Ovary (tissue), 9 donors: ENCODE data around the gene DAPK1. TPM values are rescaled to one million over a fixed set of nuclear protein-coding genes. Genes with fewer than 3 reads are reported as not detected.

Experiments used
- DNase-seq, 5 donors: peaks; one replicate each; pipeline ENCODE4 v3.0.0-alpha.2; 2019 to 2020
- H3K27ac ChIP-seq, 2 donors: fragments of 200-600 bp; one replicate each; pipeline versions ENCODE4 v1.5.1 to v1.8.0; 2019 to 2022
- H3K27me3 ChIP-seq: fragments of 200-600 bp; one replicate; pipeline ENCODE4 v1.8.0; 2022
- H3K36me3 ChIP-seq: fragments of 200-600 bp; sonication (generic); one replicate; pipeline ENCODE4 v1.5.1; 2019
- H3K4me1 ChIP-seq: one replicate; pipeline ENCODE4 v1.8.1; 2013; ENCODE audit warnings: mild to moderate bottlenecking, moderate library complexity; ENCODE audit not compliant: insufficient read depth
- H3K4me3 ChIP-seq: fragments of 200-600 bp; sonication (generic); one replicate; pipeline ENCODE4 v1.5.1; 2017
- H3K9me3 ChIP-seq, 2 donors: fragments of 200-600 bp in 1 of 2; sonication (generic) in 1 of 2; one replicate each; pipeline versions ENCODE4 v1.5.1 to v1.8.1; 2013 to 2019; ENCODE audit warnings: mild to moderate bottlenecking in 1 of 2, moderate library complexity in 1 of 2
- CTCF ChIP-seq, 3 donors: fragments of 450-650 bp in 2 of 3; fragments of 200-600 bp in 1 of 3; IDR thresholded peaks; one replicate each; pipeline versions ENCODE4 v1.5.1 to v1.8.0; 2016 to 2022; ENCODE audit warnings: antibody characterized with exemption in 3 of 3, mild to moderate bottlenecking in 1 of 3
- EP300 ChIP-seq: sonication (generic); formaldehyde crosslinking; IDR thresholded peaks from one replicate; pipeline ENCODE4 v1.6.1; 2017; ENCODE audit warnings: antibody characterized with exemption
- POLR2A ChIP-seq: fragments of 450-650 bp; IDR thresholded peaks from one replicate; pipeline ENCODE4 v1.6.1; 2017; ENCODE audit warnings: antibody characterized with exemption, mild to moderate bottlenecking, moderate library complexity
- WGBS, 3 donors: extraction: QIAGEN DNeasy Blood & Tissue Kit in 1 of 3; methylation state at CpG; one replicate each; pipeline versions ENCODE4 v1.1.5 to v1.1.7; 2013 to 2017; 5-methylcytosine and 5-hydroxymethylcytosine counted together
- intact Hi-C, 4 donors: fragments of 100-400 bp; cut with DNase I; formaldehyde crosslinking; loops; one replicate each; pipeline versions ENCODE4 v1.11.0 to v1.15.1; 2022 to 2023
- polyA plus RNA-seq, 2 donors: library from polyadenylated mRNA; stranded (reverse); fragments of 200-250 nt in 1 of 2; fragments of 350-450 nt in 1 of 2; fragmentation: Illumina TruSeq in 1 of 2; extraction: RNeasy Lipid Tissue Mini Kit (QIAGEN cat#74804) in 1 of 2; gene quantifications; one replicate each; pipeline ENCODE4 v1.2.3, GENCODE V29; 2013 to 2014
- total RNA-seq, 7 donors: library from RNA; depleted of rRNA in 2 of 7; stranded (reverse); fragments of >200 nt in 2 of 7; fragmentation: NEBNext Ultra II Directional in 3 of 7; extraction: Animal tissue kit (Norgen Biotek cat#: 25700) in 3 of 7; gene quantifications; one replicate each; pipeline versions ENCODE4 v1.1.0 to v1.2.4, GENCODE V29; 2016 to 2023
- donor health status: DM: no; HTN: no; CAD: no; lungs with moderate emphysema.
- donor health status: DM: no; HTN: no; CAD: no.
- donor health status: Bipolar disorder and iron deficiency.
- donor health status: DM: yes; HTN: yes; CAD: no.
- donor health status: DM: no; HTN: no; CAD: no.
- donor health status: DM: yes; HTN: yes; CAD: no.

DAPK1 gene
- total and polyA plus RNA-seq, 9 donors = 39.3 to 133 (median 89.6) TPM

- no peak for TF ChIP-seq EP300
- TF ChIP-seq POLR2A = no peak
- no peak for TF ChIP-seq CTCF (IDR thresholded peaks at IDR 0.05)
- Histone ChIP-seq H3K4me3 (no peak overlapping the region), H3K27me3 (no peaks in the 10 kb centered on the region), H3K4me1 (no peaks in the 10 kb centered on the region), H3K9me3 (no peaks in the 10 kb centered on the region), H3K36me3 (no peaks in the 10 kb centered on the region), H3K27ac (no peak overlapping the region)
- 95 to 98% (median 96%) methylated on average over 8 of the region's 8 CpGs for WGBS, 3 donors
- intact Hi-C loops = no loop called here
- no peak for DNase-seq
These were observed 121.7 kb downstream of the DAPK1 start for GRCh38 chr9:87619346-87619745.

- WGBS, 3 donors = 78 to 82% (median 82%) methylated on average over 4 of the region's 4 CpGs
- TF ChIP-seq CTCF (IDR thresholded peaks at IDR 0.05) = no peak
- no peak for TF ChIP-seq EP300
- TF ChIP-seq POLR2A = no peak
- H3K4me3 ChIP-seq = no peak overlapping the region
- H3K36me3 ChIP-seq = no peaks in the 10 kb centered on the region
- no peak overlapping the region for H3K27ac ChIP-seq
- intact Hi-C loops = no loop called here
- H3K9me3 ChIP-seq = no peaks in the 10 kb centered on the region
- H3K4me1 ChIP-seq = no peaks in the 10 kb centered on the region
- no peaks in the 10 kb centered on the region for H3K27me3 ChIP-seq
- DNase-seq = no peak
These were observed 123.2 kb downstream of the DAPK1 start for GRCh38 chr9:87620731-87621322.

- TF ChIP-seq EP300 (no peak), POLR2A (no peak), CTCF (IDR thresholded peaks at IDR 0.05) (no peak)
- no peaks in the 10 kb centered on the region for H3K9me3 ChIP-seq
- intact Hi-C loops = no loop called here
- H3K4me1 ChIP-seq = peaks cover 1% of the 10 kb centered on the region
- WGBS, 3 donors = 87 to 92% (median 90%) methylated on average over 4 of the region's 4 CpGs
- H3K27ac ChIP-seq = no peak overlapping the region
- no peak for DNase-seq
- no peaks in the 10 kb centered on the region for H3K27me3 ChIP-seq
- no peak overlapping the region for H3K4me3 ChIP-seq
- no peaks in the 10 kb centered on the region for H3K36me3 ChIP-seq
These were observed 124.4 kb downstream of the DAPK1 start for GRCh38 chr9:87622098-87622497.

DNA sequence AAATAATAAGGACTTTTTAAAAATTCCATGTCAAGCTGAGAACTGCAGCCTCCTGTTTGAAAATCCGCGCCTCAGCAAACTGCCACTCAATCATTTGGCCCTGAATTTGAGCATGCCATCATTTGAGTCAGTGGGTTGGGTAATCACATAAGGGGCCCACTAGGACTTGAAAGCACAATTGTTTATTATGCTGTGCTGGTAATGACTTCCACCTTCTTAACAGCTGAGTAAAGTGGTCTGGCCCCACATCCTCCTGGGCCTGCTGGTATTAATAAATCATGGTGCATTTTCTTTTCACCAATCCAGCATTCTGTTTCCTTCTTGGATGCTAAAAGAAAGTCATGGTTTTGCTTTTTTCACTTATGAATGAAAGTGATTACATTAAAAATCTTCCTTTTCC lies 125.3 kb downstream of the DAPK1 start:
- 96 to 97% (median 96%) methylated on average over 2 of the region's 2 CpGs for WGBS, 3 donors
- peaks cover 3% of the 10 kb centered on the region for H3K4me1 ChIP-seq
- TF ChIP-seq CTCF (IDR thresholded peaks at IDR 0.05) = no peak
- no peak for TF ChIP-seq EP300
- no peak for TF ChIP-seq POLR2A

More for the DNA sequence above, 125.3 kb downstream of the DAPK1 start:
- DNase-seq = no peak
- Histone ChIP-seq H3K4me3 (no peak overlapping the region), H3K27ac (no peak overlapping the region), H3K9me3 (no peaks in the 10 kb centered on the region), H3K27me3 (no peaks in the 10 kb centered on the region), H3K36me3 (no peaks in the 10 kb centered on the region)
- intact Hi-C loops = no loop called here
